ENCODE results near the gene RBBP9.
"Not testable (repeated sequence)": the region's sequence is repeated elsewhere in the genome, so short reads cannot be mapped to it uniquely, and the experiment has no call there.

RBBP9 gene

GRCh38 chr20:18524646-18525045 lies 27.6 kb upstream of the RBBP9 start:
- H3K4me3 ChIP-seq (ENCODE audit: low read depth, low read length): no peak overlapping the region
- peak; percentile 24 for DNase-seq (ENCODE audit: low read depth, low spot score)
- no peak for TF ChIP-seq CTCF (IDR thresholded peaks at IDR 0.05; ENCODE audit: low read depth, low read length)
- in situ Hi-C loops (cut with HindIII; ENCODE audit: low sequenced_read_pairs): no loop called here

GRCh38 chr20:18523066-18523465 lies 26.0 kb upstream of the RBBP9 start:
- no peak for DNase-seq (ENCODE audit: low read depth, low spot score)
- in situ Hi-C loops (cut with HindIII; ENCODE audit: low sequenced_read_pairs): no loop called here
- no peak overlapping the region for H3K4me3 ChIP-seq (ENCODE audit: low read depth, low read length)
- TF ChIP-seq CTCF (IDR thresholded peaks at IDR 0.05; ENCODE audit: low read depth, low read length): no peak

- in situ Hi-C loops (cut with HindIII; ENCODE audit: low sequenced_read_pairs); H3K4me3 ChIP-seq (ENCODE audit: low read depth, low read length); DNase-seq (ENCODE audit: low read depth, low spot score): not testable (repeated sequence)
These were observed 25.0 kb upstream of the RBBP9 start for GRCh38 chr20:18522066-18522465.

GRCh38 chr20:18515973-18516372 lies 18.9 kb upstream of the RBBP9 start:
- DNase-seq (ENCODE audit: low read depth, low spot score): no peak
- no peak overlapping the region for H3K4me3 ChIP-seq (ENCODE audit: low read depth, low read length)
- in situ Hi-C loops (cut with HindIII; ENCODE audit: low sequenced_read_pairs): no loop called here
- TF ChIP-seq CTCF (IDR thresholded peaks at IDR 0.05; ENCODE audit: low read depth, low read length): no peak

- in situ Hi-C loops (cut with HindIII; ENCODE audit: low sequenced_read_pairs): no loop called here
- DNase-seq (ENCODE audit: low read depth, low spot score): no peak
- no peak for TF ChIP-seq CTCF (IDR thresholded peaks at IDR 0.05; ENCODE audit: low read depth, low read length)
- no peak overlapping the region for H3K4me3 ChIP-seq (ENCODE audit: low read depth, low read length)
These were observed 17.1 kb upstream of the RBBP9 start for GRCh38 chr20:18514127-18514526.

GRCh38 chr20:18513208-18513607 lies 16.2 kb upstream of the RBBP9 start:
- TF ChIP-seq CTCF (IDR thresholded peaks at IDR 0.05; ENCODE audit: low read depth, low read length): no peak
- in situ Hi-C loops (cut with HindIII; ENCODE audit: low sequenced_read_pairs): no loop called here

GRCh38 chr20:18511571-18511970 lies 14.5 kb upstream of the RBBP9 start:
- H3K4me3 ChIP-seq (ENCODE audit: low read depth, low read length): no peak overlapping the region
- no peak for TF ChIP-seq CTCF (IDR thresholded peaks at IDR 0.05; ENCODE audit: low read depth, low read length)
- in situ Hi-C loops (cut with HindIII; ENCODE audit: low sequenced_read_pairs): no loop called here
- DNase-seq (ENCODE audit: low read depth, low spot score): no peak

More at GRCh38 chr20:18513208-18513607, 16.2 kb upstream of the RBBP9 start:
- no peak overlapping the region for H3K4me3 ChIP-seq (ENCODE audit: low read depth, low read length)
- no peak for DNase-seq (ENCODE audit: low read depth, low spot score)

Data from astrocyte of the spinal cord (primary cell).